ENCODE measurements around the gene PMFBP1. TPM values are rescaled to one million over a fixed set of nuclear protein-coding genes. Genes with fewer than 3 reads are reported as not detected.

The PMFBP1 gene
- total RNA-seq, 1 experiment from 2014 or later = 2.7 TPM

- H3K27me3 ChIP-seq (ENCODE audit: insufficient read depth, low read length) = no peaks in the 10 kb centered on the region
- no peak overlapping the region for H3K9ac ChIP-seq (ENCODE audit: extremely low read depth, insufficient read length, low read length)
- H2BK5ac ChIP-seq (ENCODE audit: insufficient read length, low read length) = no peak overlapping the region
- H3K14ac ChIP-seq (ENCODE audit: insufficient read depth, low read length) = no peak overlapping the region
- H3K23me2 ChIP-seq (ENCODE audit: insufficient read length, low read depth, low read length, poor library complexity, severe bottlenecking) = no peaks in the 10 kb centered on the region
- Mint-ChIP-seq H3K27me3 (ENCODE audit: low read depth) (no peaks in the 10 kb centered on the region; the same call in 1 of the 2 replicates), H3K4me1 (no peaks in the 10 kb centered on the region), H3K36me3 (ENCODE audit: insufficient read depth in 1 of 3, low read depth in 3 of 3) (peaks cover 65 to 100% (median 99%) of the 10 kb centered on the region in 3 experiments), H3K9me3 (no peaks in the 10 kb centered on the region), H3K27ac (no peak overlapping the region), H3K4me3 (no peak overlapping the region)
- no peak for DNase-seq
- H3K18ac ChIP-seq (ENCODE audit: insufficient read length, low read depth, low read length) = no peak overlapping the region
- no peaks in the 10 kb centered on the region for H3K4me1 ChIP-seq (ENCODE audit: insufficient read depth, low read length)
- H4K8ac ChIP-seq (replicated peaks; ENCODE audit: insufficient read length, low read depth, low read length) = no peak overlapping the region
- no peak overlapping the region for H4K5ac ChIP-seq (ENCODE audit: insufficient read length, low read depth, low read length)
- H2AFZ ChIP-seq (ENCODE audit: low read length) = no peak overlapping the region
- no peak overlapping the region for H3K4ac ChIP-seq (ENCODE audit: low read depth, low read length)
- H2BK20ac ChIP-seq (ENCODE audit: low read depth, low read length, poor library complexity, severe bottlenecking) = no peak overlapping the region
- H3K79me2 ChIP-seq (ENCODE audit: insufficient read depth, low read length) = no peaks in the 10 kb centered on the region
- no peak overlapping the region for H3K56ac ChIP-seq (ENCODE audit: insufficient read length, low read depth, low read length)
- no peak overlapping the region for H3K4me2 ChIP-seq (ENCODE audit: insufficient read depth, insufficient read length, low read length)
- no peaks in the 10 kb centered on the region for H3K79me1 ChIP-seq (ENCODE audit: insufficient read depth, low read depth, low read length, poor library complexity, severe bottlenecking)
- no peaks in the 10 kb centered on the region for H3K9me3 ChIP-seq (ENCODE audit: control insufficient read depth, low read depth, low read length)
- no peak for TF ChIP-seq CTCF (conservative IDR thresholded peaks at IDR 0.05)
- H2BK12ac ChIP-seq (ENCODE audit: insufficient read length, low read depth, low read length) = no peak overlapping the region
- no peaks in the 10 kb centered on the region for H4K20me1 ChIP-seq (ENCODE audit: control insufficient read depth, insufficient read depth, insufficient read length)
- no peak overlapping the region for H3T11ph ChIP-seq (ENCODE audit: low read length)
- no peak overlapping the region for H3K27ac ChIP-seq (ENCODE audit: insufficient read length, low read depth, low read length)
- no peak overlapping the region for H3K23ac ChIP-seq (ENCODE audit: insufficient read length, low read depth, low read length)
- H2BK120ac ChIP-seq (ENCODE audit: low read depth, low read length, poor library complexity, severe bottlenecking) = no peak overlapping the region
- no peak overlapping the region for H2AK5ac ChIP-seq (ENCODE audit: insufficient read length, low read length)
- WGBS (ENCODE audit: extremely low coverage, insufficient read length, low lambda C conversion rate) = no CpG with 5 or more reads among the region's 9 CpGs
- no peak overlapping the region for H2BK15ac ChIP-seq (ENCODE audit: low read depth, low read length)
- no peak overlapping the region for H4K91ac ChIP-seq (ENCODE audit: insufficient read length, low read depth, low read length)
Observed at GRCh38 chr16:72104905-72105304, 67.0 kb downstream of the PMFBP1 start.
